Nucleus accumbens (tissue), 56 donors: Measurements from ENCODE around the gene PRDM16.

Source experiments
- DNase-seq, 56 donors: peaks; one replicate each; lab custom pipeline; 2025; lab: John Stamatoyannopoulos, UW

Gene PRDM16

GRCh38 chr1:3405491-3405890, 336.5 kb downstream of the PRDM16 start:
- no peak for DNase-seq

GRCh38 chr1:3405974-3406867, 337.2 kb downstream of the PRDM16 start:
- no peak for DNase-seq

GRCh38 chr1:3407021-3407420, 338.0 kb downstream of the PRDM16 start:
- DNase-seq, result no peak

GRCh38 chr1:3408751-3409266, 339.8 kb downstream of the PRDM16 start:
- DNase-seq, result peak in 1 of 56 donors; percentile 72

- no peak for DNase-seq
Measured at GRCh38 chr1:3409366-3410141, 340.6 kb downstream of the PRDM16 start.

GRCh38 chr1:3410142-3410925, 341.3 kb downstream of the PRDM16 start:
- DNase-seq, result peak in 52 of 56 donors; percentile 13 to 87 (median 48)

- no peak for DNase-seq
Measured at GRCh38 chr1:3411806-3412205, 342.8 kb downstream of the PRDM16 start.

GRCh38 chr1:3412376-3412775, 343.4 kb downstream of the PRDM16 start:
- DNase-seq, result no peak

GRCh38 chr1:3413975-3414710, 345.1 kb downstream of the PRDM16 start:
- no peak for DNase-seq

- DNase-seq, result no peak
Measured at GRCh38 chr1:3415260-3416090, 346.5 kb downstream of the PRDM16 start.

GRCh38 chr1:3417082-3417739, 348.2 kb downstream of the PRDM16 start:
- no peak for DNase-seq

- no peak for DNase-seq
Measured at GRCh38 chr1:3417934-3418333, 348.9 kb downstream of the PRDM16 start.

- no peak for DNase-seq
Measured at GRCh38 chr1:3418600-3418999, 349.6 kb downstream of the PRDM16 start.

GRCh38 chr1:3419415-3420204, 350.6 kb downstream of the PRDM16 start:
- no peak for DNase-seq

- no peak for DNase-seq
Measured at GRCh38 chr1:3420218-3420951, 351.4 kb downstream of the PRDM16 start.

- DNase-seq, result peak in 4 of 56 donors; percentile 9 to 37 (median 16)
Measured at GRCh38 chr1:3422638-3423037, 353.6 kb downstream of the PRDM16 start.
